OCI-LY3 (cell line): ENCODE measurements around the gene UPK3BL2.
"Not testable (repeated sequence)": the region's sequence is repeated elsewhere in the genome, so short reads cannot be mapped to it uniquely, and the experiment has no call there.

Experiments used
- CTCF ChIP-seq: fragments of 200-600, 300-600 bp; sonication (generic); IDR thresholded peaks from 2 replicates; pipeline ENCODE4 v1.5.1; 2014; ENCODE audit warnings: antibody characterized with exemption, low read length, low read depth
- EZH2phosphoT487 ChIP-seq: fragments of 200-600 bp; shearing (Covaris generic); IDR thresholded peaks from 2 replicates; pipeline ENCODE4 v1.6.1; 2018; ENCODE audit warnings: antibody characterized with exemption, mixed run types, low read depth

- TF ChIP-seq CTCF, EZH2phosphoT487: not testable (repeated sequence)
Observed at GRCh38 chr7:102540604-102541003, 2.9 kb downstream of the UPK3BL2 start.
